ENCODE measurements around the gene CCNK.

Gene CCNK

GRCh38 chr14:99432485-99432884 is 48.7 kb upstream of the CCNK start:
- TF ChIP-seq ZNF565 (CRISPR knock-in tag; conservative IDR thresholded peaks at IDR 0.05; ENCODE audit: low read depth) (no peak), ZC3H10 (CRISPR knock-in tag; IDR thresholded peaks at IDR 0.05) (no peak), ESRRG (CRISPR knock-in tag; IDR thresholded peaks at IDR 0.05) (no peak), SNAI2 (CRISPR knock-in tag; IDR thresholded peaks at IDR 0.05) (no peak), BACH2 (CRISPR knock-in tag; IDR thresholded peaks at IDR 0.05; ENCODE audit: borderline replicate concordance) (no peak)
- peak; percentile 38; the same call in 2 of the 3 replicates for ATAC-seq

- ATAC-seq, result no peak
- TF ChIP-seq ZFP30 (CRISPR knock-in tag; IDR thresholded peaks at IDR 0.05), result no peak
Measured at GRCh38 chr14:99435327-99435726, 45.9 kb upstream of the CCNK start.

GRCh38 chr14:99436247-99437180 is 44.7 kb upstream of the CCNK start:
- no peak for ATAC-seq
- TF ChIP-seq SNAI2 (CRISPR knock-in tag; IDR thresholded peaks at IDR 0.05), result no peak
- TF ChIP-seq, protein P1, sequence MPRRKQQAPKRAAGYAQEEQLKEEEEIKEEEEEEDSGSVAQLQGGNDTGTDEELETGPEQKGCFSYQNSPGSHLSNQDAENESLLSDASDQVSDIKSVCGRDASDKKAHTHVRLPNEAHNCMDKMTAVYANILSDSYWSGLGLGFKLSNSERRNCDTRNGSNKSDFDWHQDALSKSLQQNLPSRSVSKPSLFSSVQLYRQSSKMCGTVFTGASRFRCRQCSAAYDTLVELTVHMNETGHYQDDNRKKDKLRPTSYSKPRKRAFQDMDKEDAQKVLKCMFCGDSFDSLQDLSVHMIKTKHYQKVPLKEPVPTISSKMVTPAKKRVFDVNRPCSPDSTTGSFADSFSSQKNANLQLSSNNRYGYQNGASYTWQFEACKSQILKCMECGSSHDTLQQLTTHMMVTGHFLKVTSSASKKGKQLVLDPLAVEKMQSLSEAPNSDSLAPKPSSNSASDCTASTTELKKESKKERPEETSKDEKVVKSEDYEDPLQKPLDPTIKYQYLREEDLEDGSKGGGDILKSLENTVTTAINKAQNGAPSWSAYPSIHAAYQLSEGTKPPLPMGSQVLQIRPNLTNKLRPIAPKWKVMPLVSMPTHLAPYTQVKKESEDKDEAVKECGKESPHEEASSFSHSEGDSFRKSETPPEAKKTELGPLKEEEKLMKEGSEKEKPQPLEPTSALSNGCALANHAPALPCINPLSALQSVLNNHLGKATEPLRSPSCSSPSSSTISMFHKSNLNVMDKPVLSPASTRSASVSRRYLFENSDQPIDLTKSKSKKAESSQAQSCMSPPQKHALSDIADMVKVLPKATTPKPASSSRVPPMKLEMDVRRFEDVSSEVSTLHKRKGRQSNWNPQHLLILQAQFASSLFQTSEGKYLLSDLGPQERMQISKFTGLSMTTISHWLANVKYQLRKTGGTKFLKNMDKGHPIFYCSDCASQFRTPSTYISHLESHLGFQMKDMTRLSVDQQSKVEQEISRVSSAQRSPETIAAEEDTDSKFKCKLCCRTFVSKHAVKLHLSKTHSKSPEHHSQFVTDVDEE (CRISPR knock-in tag; IDR thresholded peaks at IDR 0.05), result no peak
- no peak for TF ChIP-seq ZC3H10 (CRISPR knock-in tag; IDR thresholded peaks at IDR 0.05)
- no peak for TF ChIP-seq OSR1 (CRISPR knock-in tag; IDR thresholded peaks at IDR 0.05)
- TF ChIP-seq CSDC2 (CRISPR knock-in tag; IDR thresholded peaks at IDR 0.05), result no peak
- TF ChIP-seq GLIS3 (CRISPR knock-in tag; IDR thresholded peaks at IDR 0.05), result no peak
- TF ChIP-seq ZNF8 (CRISPR knock-in tag; IDR thresholded peaks at IDR 0.05), result no peak
- TF ChIP-seq TOX (CRISPR knock-in tag; IDR thresholded peaks at IDR 0.05; ENCODE audit: borderline replicate concordance), result no peak
- TF ChIP-seq, protein P2, sequence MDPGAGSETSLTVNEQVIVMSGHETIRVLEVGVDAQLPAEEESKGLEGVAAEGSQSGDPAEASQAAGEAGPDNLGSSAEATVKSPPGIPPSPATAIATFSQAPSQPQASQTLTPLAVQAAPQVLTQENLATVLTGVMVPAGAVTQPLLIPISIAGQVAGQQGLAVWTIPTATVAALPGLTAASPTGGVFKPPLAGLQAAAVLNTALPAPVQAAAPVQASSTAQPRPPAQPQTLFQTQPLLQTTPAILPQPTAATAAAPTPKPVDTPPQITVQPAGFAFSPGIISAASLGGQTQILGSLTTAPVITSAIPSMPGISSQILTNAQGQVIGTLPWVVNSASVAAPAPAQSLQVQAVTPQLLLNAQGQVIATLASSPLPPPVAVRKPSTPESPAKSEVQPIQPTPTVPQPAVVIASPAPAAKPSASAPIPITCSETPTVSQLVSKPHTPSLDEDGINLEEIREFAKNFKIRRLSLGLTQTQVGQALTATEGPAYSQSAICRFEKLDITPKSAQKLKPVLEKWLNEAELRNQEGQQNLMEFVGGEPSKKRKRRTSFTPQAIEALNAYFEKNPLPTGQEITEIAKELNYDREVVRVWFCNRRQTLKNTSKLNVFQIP (CRISPR knock-in tag; IDR thresholded peaks at IDR 0.05; ENCODE audit: borderline replicate concordance, low read depth), result no peak
- TF ChIP-seq CSRNP3 (CRISPR knock-in tag; IDR thresholded peaks at IDR 0.05), result no peak
- TF ChIP-seq ZNF565 (CRISPR knock-in tag; conservative IDR thresholded peaks at IDR 0.05; ENCODE audit: low read depth), result no peak
- TF ChIP-seq ZFP3 (CRISPR knock-in tag; IDR thresholded peaks at IDR 0.05), result no peak
- no peak for TF ChIP-seq CREB5 (CRISPR knock-in tag; IDR thresholded peaks at IDR 0.05; ENCODE audit: low read depth)
- no peak for TF ChIP-seq ZFP30 (CRISPR knock-in tag; IDR thresholded peaks at IDR 0.05)
- no peak for TF ChIP-seq ZNF70 (CRISPR knock-in tag; IDR thresholded peaks at IDR 0.05)

DNA sequence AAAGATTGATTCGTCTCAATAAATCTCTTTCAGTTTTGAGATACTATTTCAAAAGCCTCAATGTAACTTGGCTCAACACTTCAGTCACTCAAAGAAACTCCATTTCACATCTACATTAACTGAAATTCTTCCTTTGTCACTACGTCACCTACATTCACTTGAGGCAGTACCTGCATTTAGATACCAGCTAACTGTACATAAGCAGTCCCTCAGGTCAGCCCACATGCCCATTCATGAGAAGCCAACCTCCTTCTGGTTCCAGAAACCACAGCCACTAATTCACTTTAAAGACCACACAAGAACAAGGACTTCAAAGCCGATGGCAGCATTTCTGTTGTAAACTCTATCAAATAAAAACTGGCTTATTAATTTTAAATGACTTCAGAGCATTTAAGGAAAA is 43.5 kb upstream of the CCNK start:
- ATAC-seq, result no peak
- TF ChIP-seq TOX (CRISPR knock-in tag; IDR thresholded peaks at IDR 0.05; ENCODE audit: borderline replicate concordance), result no peak
- no peak for TF ChIP-seq ARNTL (CRISPR knock-in tag; IDR thresholded peaks at IDR 0.05; ENCODE audit: borderline replicate concordance, low read depth)
- no peak for TF ChIP-seq CSDC2 (CRISPR knock-in tag; IDR thresholded peaks at IDR 0.05)
- TF ChIP-seq ZFP30 (CRISPR knock-in tag; IDR thresholded peaks at IDR 0.05), result no peak
- no peak for TF ChIP-seq ZNF565 (CRISPR knock-in tag; conservative IDR thresholded peaks at IDR 0.05; ENCODE audit: low read depth)
- TF ChIP-seq, protein P1 (CRISPR knock-in tag; IDR thresholded peaks at IDR 0.05), result no peak
- no peak for TF ChIP-seq SNAI2 (CRISPR knock-in tag; IDR thresholded peaks at IDR 0.05)
- no peak for TF ChIP-seq BACH2 (CRISPR knock-in tag; IDR thresholded peaks at IDR 0.05; ENCODE audit: borderline replicate concordance)
- TF ChIP-seq ZNF8 (CRISPR knock-in tag; IDR thresholded peaks at IDR 0.05), result no peak
- no peak for TF ChIP-seq ISL1 (CRISPR knock-in tag; IDR thresholded peaks at IDR 0.05)
- no peak for TF ChIP-seq ESRRG (CRISPR knock-in tag; IDR thresholded peaks at IDR 0.05)
- no peak for TF ChIP-seq ZC3H10 (CRISPR knock-in tag; IDR thresholded peaks at IDR 0.05)
- no peak for TF ChIP-seq TCF4 (CRISPR knock-in tag; IDR thresholded peaks at IDR 0.05; ENCODE audit: borderline replicate concordance)
- no peak for TF ChIP-seq RARB (CRISPR knock-in tag; IDR thresholded peaks at IDR 0.05)
- TF ChIP-seq ZNF70 (CRISPR knock-in tag; IDR thresholded peaks at IDR 0.05), result no peak
- TF ChIP-seq PATZ1 (CRISPR knock-in tag; IDR thresholded peaks at IDR 0.05; ENCODE audit: borderline replicate concordance), result no peak
- no peak for TF ChIP-seq ZFP3 (CRISPR knock-in tag; IDR thresholded peaks at IDR 0.05)

Measured in SK-N-SH treated with all-trans-retinoic acid at 6 μM for 48 hours (cell line).